Smooth muscle cell (in vitro differentiated cells): ENCODE measurements around the gene ANO3. TPM values are rescaled to one million over a fixed set of nuclear protein-coding genes. Genes with fewer than 3 reads are reported as not detected.

Experiments used
- DNase-seq: peaks from one replicate; lab custom pipeline; 2025; ENCODE audit not compliant: unreplicated experiment; lab: John Stamatoyannopoulos, UW
- H2AFZ ChIP-seq: fragments of 200-600 bp; sonication (generic); 2 replicates; pipeline ENCODE4 v1.6.0; 2016; ENCODE audit warnings: antibody characterized with exemption, low read depth, mild to moderate bottlenecking
- H3F3A ChIP-seq: fragments of 200-600 bp; sonication (generic); 2 replicates; pipeline ENCODE4 v1.6.0; 2017; ENCODE audit warnings: antibody characterized with exemption, low read depth
- H3K27ac ChIP-seq: fragments of 200-600 bp; sonication (generic); 2 replicates; pipeline ENCODE4 v1.5.1; 2016; ENCODE audit warnings: low read depth, mild to moderate bottlenecking
- H3K27me3 ChIP-seq: fragments of 200-600 bp; sonication (generic); 2 replicates; pipeline ENCODE4 v1.6.1; 2016; ENCODE audit warnings: low read depth, mild to moderate bottlenecking
- H3K36me3 ChIP-seq: fragments of 200-600 bp; sonication (generic); 2 replicates; pipeline ENCODE4 v1.5.1; 2016; ENCODE audit warnings: low read depth
- H3K4me1 ChIP-seq: fragments of 200-600 bp; sonication (generic); 2 replicates; pipeline ENCODE4 v1.5.1; 2016; ENCODE audit warnings: low read depth
- H3K4me2 ChIP-seq: fragments of 200-600 bp; sonication (generic); 2 replicates; pipeline ENCODE4 v1.6.0; 2016; ENCODE audit warnings: mild to moderate bottlenecking
- H3K4me3 ChIP-seq: fragments of 200-600 bp; sonication (generic); 2 replicates; pipeline ENCODE4 v1.5.1; 2016; ENCODE audit warnings: mild to moderate bottlenecking
- H3K79me2 ChIP-seq: fragments of 200-600 bp; sonication (generic); 2 replicates; pipeline ENCODE4 v1.6.0; 2016; ENCODE audit warnings: low read depth, mild to moderate bottlenecking
- H3K9ac ChIP-seq: fragments of 200-600 bp; sonication (generic); 2 replicates; pipeline ENCODE4 v1.6.0; 2016; ENCODE audit warnings: low read depth
- H3K9me3 ChIP-seq: fragments of 200-600 bp; sonication (generic); replicated peaks from 2 replicates; pipeline ENCODE4 v1.5.1; 2016; ENCODE audit warnings: low read depth
- H4K20me1 ChIP-seq: fragments of 200-600 bp; sonication (generic); 2 replicates; pipeline ENCODE4 v1.6.0; 2016; ENCODE audit warnings: low read depth
- WGBS: methylation state at CpG from one replicate; pipeline ENCODE4 v1.1.7; 2016; ENCODE audit warnings: low lambda C conversion rate; 5-methylcytosine and 5-hydroxymethylcytosine counted together
- polyA plus RNA-seq: library from polyadenylated mRNA; unstranded; fragments of >200 nt; fragmentation: Nextera tagmentation; extraction: Ambion mirVana; gene quantifications from 2 replicates; pipeline ENCODE4 v1.2.1, GENCODE V29; 2016
- total RNA-seq: library from RNA; depleted of rRNA; stranded (reverse); fragments of >200 nt; gene quantifications from 2 replicates; pipeline ENCODE4 v1.2.3, GENCODE V29; 2014
- TF ChIP-seq, protein P1 (sequence below): fragments of 200-600 bp; sonication (generic); IDR thresholded peaks from 2 replicates; pipeline ENCODE4 v1.5.1; 2017; ENCODE audit warnings: borderline replicate concordance, mild to moderate bottlenecking, antibody characterized with exemption; ENCODE audit not compliant: insufficient read depth, poor library complexity, severe bottlenecking

ANO3 gene
- total and polyA plus RNA-seq, 2 experiments from 2014 or later: 0.13 TPM; not detected in 1

DNA sequence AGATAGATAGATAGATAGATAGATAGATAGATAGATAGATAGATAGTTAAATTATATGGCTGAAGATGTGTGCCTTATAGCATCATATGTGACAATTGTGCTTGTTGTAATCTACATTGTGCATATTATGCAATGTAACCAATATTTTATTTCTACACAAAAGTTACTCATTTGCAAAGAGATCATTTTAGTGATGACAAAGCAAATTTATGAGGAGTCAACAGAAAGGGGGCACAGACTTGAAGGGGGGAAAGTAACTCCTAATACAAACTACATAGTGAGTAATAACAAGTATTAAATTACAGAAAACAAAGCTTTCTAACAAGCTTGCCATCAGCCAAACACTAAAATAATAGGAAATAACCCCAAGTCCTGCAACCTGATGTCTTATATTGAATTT is 133.3 kb downstream of the ANO3 start:
- Histone ChIP-seq H3K9me3 (no peaks in the 10 kb centered on the region), H4K20me1 (no peaks in the 10 kb centered on the region), H3K4me1 (no peaks in the 10 kb centered on the region), H3K27me3 (peaks cover 6% of the 10 kb centered on the region), H3K4me2 (no peak overlapping the region), H3K79me2 (no peaks in the 10 kb centered on the region), H3K4me3 (no peak overlapping the region), H3K36me3 (no peaks in the 10 kb centered on the region), H2AFZ (no peak overlapping the region), H3K9ac (no peak overlapping the region), H3K27ac (no peak overlapping the region), H3F3A (no peaks in the 10 kb centered on the region)
- TF ChIP-seq, protein P1, sequence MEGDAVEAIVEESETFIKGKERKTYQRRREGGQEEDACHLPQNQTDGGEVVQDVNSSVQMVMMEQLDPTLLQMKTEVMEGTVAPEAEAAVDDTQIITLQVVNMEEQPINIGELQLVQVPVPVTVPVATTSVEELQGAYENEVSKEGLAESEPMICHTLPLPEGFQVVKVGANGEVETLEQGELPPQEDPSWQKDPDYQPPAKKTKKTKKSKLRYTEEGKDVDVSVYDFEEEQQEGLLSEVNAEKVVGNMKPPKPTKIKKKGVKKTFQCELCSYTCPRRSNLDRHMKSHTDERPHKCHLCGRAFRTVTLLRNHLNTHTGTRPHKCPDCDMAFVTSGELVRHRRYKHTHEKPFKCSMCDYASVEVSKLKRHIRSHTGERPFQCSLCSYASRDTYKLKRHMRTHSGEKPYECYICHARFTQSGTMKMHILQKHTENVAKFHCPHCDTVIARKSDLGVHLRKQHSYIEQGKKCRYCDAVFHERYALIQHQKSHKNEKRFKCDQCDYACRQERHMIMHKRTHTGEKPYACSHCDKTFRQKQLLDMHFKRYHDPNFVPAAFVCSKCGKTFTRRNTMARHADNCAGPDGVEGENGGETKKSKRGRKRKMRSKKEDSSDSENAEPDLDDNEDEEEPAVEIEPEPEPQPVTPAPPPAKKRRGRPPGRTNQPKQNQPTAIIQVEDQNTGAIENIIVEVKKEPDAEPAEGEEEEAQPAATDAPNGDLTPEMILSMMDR: no peak
- DNase-seq: no peak

GRCh38 chr11:26467506-26467905 is 135.6 kb downstream of the ANO3 start:
- 89% methylated on average over 1 of the region's 1 CpG for WGBS
- Histone ChIP-seq H3K36me3 (no peaks in the 10 kb centered on the region), H3K9ac (no peak overlapping the region), H4K20me1 (no peaks in the 10 kb centered on the region), H2AFZ (no peak overlapping the region), H3K4me1 (no peaks in the 10 kb centered on the region), H3K4me3 (no peak overlapping the region), H3F3A (no peaks in the 10 kb centered on the region), H3K27ac (no peak overlapping the region), H3K27me3 (peaks cover 12% of the 10 kb centered on the region), H3K79me2 (no peaks in the 10 kb centered on the region), H3K9me3 (no peaks in the 10 kb centered on the region), H3K4me2 (no peak overlapping the region)
- DNase-seq: no peak
- TF ChIP-seq, protein P1: no peak

DNA sequence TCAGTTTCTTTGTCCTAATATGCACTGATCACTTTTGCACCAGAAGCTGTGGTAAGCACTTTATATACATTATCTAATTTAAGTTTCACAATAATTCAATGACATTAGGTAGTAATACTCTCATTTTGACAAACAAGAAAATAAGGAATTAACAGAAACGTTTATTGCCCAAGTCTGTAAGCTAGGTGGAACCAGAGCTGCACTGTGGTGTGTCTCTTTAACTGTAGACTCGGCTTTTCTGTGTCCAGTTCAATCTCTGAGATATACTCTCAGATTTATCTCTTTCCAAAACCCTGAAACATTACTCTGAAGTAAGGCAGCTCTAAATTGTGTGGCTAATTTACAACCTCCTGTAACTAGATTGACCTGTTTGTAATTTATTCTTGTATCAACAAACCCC is 139.1 kb downstream of the ANO3 start:
- H3K27me3 ChIP-seq: peaks cover 12% of the 10 kb centered on the region
- no peaks in the 10 kb centered on the region for H4K20me1 ChIP-seq
- H3K4me3 ChIP-seq: no peak overlapping the region
- no peak overlapping the region for H2AFZ ChIP-seq
- H3K4me1 ChIP-seq: no peaks in the 10 kb centered on the region
- H3K4me2 ChIP-seq: no peak overlapping the region
- no peaks in the 10 kb centered on the region for H3K9me3 ChIP-seq
- H3K36me3 ChIP-seq: no peaks in the 10 kb centered on the region
- no peak overlapping the region for H3K27ac ChIP-seq
- WGBS: 50% methylated on average over 2 of the region's 2 CpGs
- H3F3A ChIP-seq: no peaks in the 10 kb centered on the region
- TF ChIP-seq, protein P1: no peak
- H3K79me2 ChIP-seq: no peaks in the 10 kb centered on the region
- no peak overlapping the region for H3K9ac ChIP-seq
- DNase-seq: no peak
